Stimulated activated naive B cell treated with anti-CD40 and anti-IgM and Interleukin-4, amounts not matched to agents 10 μg/mL and 1 μg/mL and 100 μg/mL, for 72 hours (primary cell): Measurements from ENCODE around the gene MIOS.

Experiments used
- ATAC-seq, 2 donors: fragments of 150-1000 bp; cut with Tn5 transposase; replicated peaks; 2 replicates each; pipeline ENCODE4 v1.10.0; 2021; ENCODE audit warnings: moderate library complexity in 1 of 2
- DNase-seq: peaks from one replicate; pipeline ENCODE4 v3.0.0; 2021
- H3K27ac Mint-ChIP-seq: one replicate; pipeline ENCODE4 v1.8.0; 2022; ENCODE audit warnings: mild to moderate bottlenecking, mixed read lengths
- H3K27me3 Mint-ChIP-seq, 2 donors: one replicate each; pipeline ENCODE4 v1.8.0; 2022; ENCODE audit warnings: mixed read lengths in 2 of 2
- H3K36me3 Mint-ChIP-seq, 2 donors: one replicate each; pipeline ENCODE4 v1.8.0; 2022; ENCODE audit warnings: mixed read lengths in 2 of 2, mild to moderate bottlenecking in 1 of 2
- H3K4me1 Mint-ChIP-seq, 2 donors: one replicate each; pipeline ENCODE4 v1.8.0; 2022; ENCODE audit warnings: mixed read lengths in 2 of 2, mild to moderate bottlenecking in 1 of 2
- H3K4me3 Mint-ChIP-seq, 2 donors: one replicate each; pipeline ENCODE4 v1.8.0; 2022; ENCODE audit warnings: mild to moderate bottlenecking in 2 of 2, mixed read lengths in 2 of 2, moderate library complexity in 1 of 2
- H3K9me3 Mint-ChIP-seq, 2 donors: one replicate each; pipeline ENCODE4 v1.8.0; 2022; ENCODE audit warnings: mixed read lengths in 2 of 2, mild to moderate bottlenecking in 1 of 2

The MIOS gene

GRCh38 chr7:7630626-7631329, 64.1 kb downstream of the MIOS start:
- Mint-ChIP-seq H3K36me3 (peaks cover 13 to 17% of the 10 kb centered on the region in 2 donors), H3K27ac (no peak overlapping the region)
- no peak for ATAC-seq

GRCh38 chr7:7639421-7639820, 72.7 kb downstream of the MIOS start:
- Mint-ChIP-seq H3K9me3 (no peaks in the 10 kb centered on the region), H3K4me3 (peak overlapping the region; percentile 94 to 95), H3K27ac (peak overlapping the region; percentile 99), H3K4me1 (peaks cover 19 to 40% of the 10 kb centered on the region in 2 donors), H3K27me3 (no peaks in the 10 kb centered on the region), H3K36me3 (peaks cover 16 to 29% of the 10 kb centered on the region in 2 donors)
- no peak for ATAC-seq
- no peak for DNase-seq

More at GRCh38 chr7:7630626-7631329, 64.1 kb downstream of the MIOS start:
- no peak for DNase-seq
- H3K4me1 Mint-ChIP-seq = no peaks in the 10 kb centered on the region
- no peaks in the 10 kb centered on the region for H3K27me3 Mint-ChIP-seq
- peaks cover 10 to 11% of the 10 kb centered on the region in 2 donors for H3K9me3 Mint-ChIP-seq
- H3K4me3 Mint-ChIP-seq = no peak overlapping the region

- Mint-ChIP-seq H3K4me1 (peaks cover 22 to 40% of the 10 kb centered on the region in 2 donors), H3K27me3 (no peaks in the 10 kb centered on the region), H3K9me3 (no peaks in the 10 kb centered on the region), H3K4me3 (peak overlapping the region; percentile 94 to 95), H3K36me3 (peaks cover 16 to 33% of the 10 kb centered on the region in 2 donors), H3K27ac (peak overlapping the region; percentile 99)
- ATAC-seq = peak; percentile 29 to 34
- peak; percentile 40 for DNase-seq
Observed at GRCh38 chr7:7639847-7640220, 73.2 kb downstream of the MIOS start.

GRCh38 chr7:7640221-7641128, 73.8 kb downstream of the MIOS start, which contains the start of gene UMAD1:
TSS of gene UMAD1 (plus strand) at chr7:7640752. CDS start at chr7:7673372, 32,620 bp downstream.
- ATAC-seq = peak; percentile 94 to 96
- H3K27me3 Mint-ChIP-seq = no peaks in the 10 kb centered on the region
- H3K4me3 Mint-ChIP-seq = peak within 1 kb of the TSS; percentile 94 to 95
- H3K27ac Mint-ChIP-seq = peak within 1 kb of the TSS; percentile 99
- peak; percentile 99 for DNase-seq
- peaks cover 22 to 40% of the 10 kb centered on the region in 2 donors for H3K4me1 Mint-ChIP-seq
- H3K36me3 Mint-ChIP-seq = peaks cover 16 to 36% of the 10 kb centered on the region in 2 donors
- H3K9me3 Mint-ChIP-seq = no peaks in the 10 kb centered on the region

- Mint-ChIP-seq H3K27me3 (no peaks in the 10 kb centered on the region), H3K4me1 (peaks cover 23 to 40% of the 10 kb centered on the region in 2 donors), H3K4me3 (peak overlapping the region; percentile 94 to 95), H3K27ac (peak overlapping the region; percentile 99), H3K36me3 (peaks cover 18 to 38% of the 10 kb centered on the region in 2 donors), H3K9me3 (no peaks in the 10 kb centered on the region)
- peak in 1 of 2 donors; percentile 15 for ATAC-seq
- DNase-seq = no peak
Observed at GRCh38 chr7:7641129-7641663, 74.5 kb downstream of the MIOS start.

GRCh38 chr7:7642081-7642480, 75.4 kb downstream of the MIOS start:
- peaks cover 1 to 4% of the 10 kb centered on the region in 2 donors for H3K9me3 Mint-ChIP-seq
- H3K27me3 Mint-ChIP-seq = no peaks in the 10 kb centered on the region
- peaks cover 23 to 42% of the 10 kb centered on the region in 2 donors for H3K36me3 Mint-ChIP-seq
- no peak overlapping the region for H3K27ac Mint-ChIP-seq
- no peak for ATAC-seq
- peaks cover 28 to 40% of the 10 kb centered on the region in 2 donors for H3K4me1 Mint-ChIP-seq
- no peak for DNase-seq
- peak overlapping the region; percentile 94 to 95 for H3K4me3 Mint-ChIP-seq

- DNase-seq (no peak), ATAC-seq (no peak)
- Mint-ChIP-seq H3K4me1 (peaks cover 32 to 51% of the 10 kb centered on the region in 2 donors), H3K4me3 (no peak overlapping the region), H3K9me3 (peaks cover 1 to 4% of the 10 kb centered on the region in 2 donors), H3K27me3 (no peaks in the 10 kb centered on the region), H3K27ac (no peak overlapping the region), H3K36me3 (peaks cover 20 to 38% of the 10 kb centered on the region in 2 donors)
Observed at GRCh38 chr7:7647495-7648036, 80.9 kb downstream of the MIOS start.

- peak in 1 of 2 donors; percentile 65 for ATAC-seq
- Mint-ChIP-seq H3K9me3 (peaks cover 1 to 4% of the 10 kb centered on the region in 2 donors), H3K27me3 (no peaks in the 10 kb centered on the region), H3K36me3 (peaks cover 9 to 12% of the 10 kb centered on the region in 2 donors), H3K4me3 (no peak overlapping the region), H3K4me1 (peaks cover 28 to 44% of the 10 kb centered on the region in 2 donors), H3K27ac (no peak overlapping the region)
- no peak for DNase-seq
Observed at GRCh38 chr7:7650682-7651206, 84.1 kb downstream of the MIOS start.

GRCh38 chr7:7651479-7651878, 84.8 kb downstream of the MIOS start:
- peaks cover 8 to 11% of the 10 kb centered on the region in 2 donors for H3K36me3 Mint-ChIP-seq
- peaks cover 2 to 4% of the 10 kb centered on the region in 2 donors for H3K9me3 Mint-ChIP-seq
- H3K27me3 Mint-ChIP-seq = no peaks in the 10 kb centered on the region
- H3K4me3 Mint-ChIP-seq = no peak overlapping the region
- DNase-seq (no peak), ATAC-seq (no peak)
- peaks cover 27 to 44% of the 10 kb centered on the region in 2 donors for H3K4me1 Mint-ChIP-seq
- no peak overlapping the region for H3K27ac Mint-ChIP-seq

- Mint-ChIP-seq H3K36me3 (peaks cover 18 to 23% of the 10 kb centered on the region in 2 donors), H3K9me3 (peaks cover 0 to 10% of the 10 kb centered on the region in 2 donors), H3K27ac (no peak overlapping the region), H3K27me3 (no peaks in the 10 kb centered on the region), H3K4me1 (peaks cover 30 to 47% of the 10 kb centered on the region in 2 donors), H3K4me3 (no peak overlapping the region)
- DNase-seq (no peak), ATAC-seq (no peak)
Observed at GRCh38 chr7:7652798-7653540, 86.3 kb downstream of the MIOS start.

GRCh38 chr7:7653593-7654187, 87.0 kb downstream of the MIOS start:
- Mint-ChIP-seq H3K4me3 (no peak overlapping the region), H3K27me3 (no peaks in the 10 kb centered on the region), H3K9me3 (peaks cover 0 to 13% of the 10 kb centered on the region in 2 donors), H3K4me1 (peaks cover 36 to 49% of the 10 kb centered on the region in 2 donors), H3K27ac (no peak overlapping the region), H3K36me3 (peaks cover 20 to 30% of the 10 kb centered on the region in 2 donors)
- DNase-seq = no peak
- ATAC-seq = no peak

GRCh38 chr7:7654964-7655715, 88.5 kb downstream of the MIOS start:
- Mint-ChIP-seq H3K27me3 (no peaks in the 10 kb centered on the region), H3K27ac (no peak overlapping the region), H3K36me3 (peaks cover 27 to 44% of the 10 kb centered on the region in 2 donors), H3K4me1 (peaks cover 38 to 48% of the 10 kb centered on the region in 2 donors), H3K4me3 (no peak overlapping the region), H3K9me3 (peaks cover 8 to 20% of the 10 kb centered on the region in 2 donors)
- DNase-seq = no peak
- ATAC-seq = no peak
